ENCODE data around the gene H2AZ2. TPM values are rescaled to one million over a fixed set of nuclear protein-coding genes. Genes with fewer than 3 reads are reported as not detected.
"Not testable (repeated sequence)": the region's sequence is repeated elsewhere in the genome, so short reads cannot be mapped to it uniquely, and the experiment has no call there.

The H2AZ2 gene
- total and polyA plus RNA-seq, 2 donors (not counting 1 experiment from before 2014, with no cell fraction given) = 55.3 to 129 TPM

DNA sequence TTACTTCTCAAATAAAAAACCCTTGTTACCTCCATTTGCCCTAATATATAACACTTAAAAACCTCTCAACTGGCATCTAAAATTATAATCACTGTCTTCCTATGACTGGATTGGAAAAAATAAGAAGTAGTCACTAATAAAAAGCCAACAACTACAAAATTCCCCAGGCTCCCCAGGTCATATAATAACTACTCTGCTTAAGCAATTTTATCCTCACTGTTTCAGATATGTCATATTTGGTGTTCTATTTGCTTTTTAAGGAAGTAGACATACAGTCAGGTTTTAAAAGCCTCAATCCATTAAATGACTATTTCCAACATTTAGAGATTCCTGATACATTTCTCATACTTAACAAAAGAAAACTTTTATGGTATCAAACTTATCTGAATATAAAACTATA, 2.4 kb downstream of the H2AZ2 start:
- Mint-ChIP-seq H3K9me3 (ENCODE audit: insufficient read depth) (no peaks in the 10 kb centered on the region), H3K27me3 (no peaks in the 10 kb centered on the region), H3K27ac (no peak overlapping the region), H3K4me1 (peaks cover 35% of the 10 kb centered on the region), H3K4me3 (peak overlapping the region; percentile 20)
- Histone ChIP-seq H3K27ac (ENCODE audit: low read length in 2 of 2) (peak overlapping the region in 1 of 2 donors; percentile 94), H3K79me2 (ENCODE audit: control insufficient read depth, insufficient read depth, low read length) (peaks cover 59% of the 10 kb centered on the region), H3K27me3 (replicated peaks in 1 of 4; ENCODE audit: control extremely low read depth in 1 of 4, control insufficient read depth in 3 of 4, insufficient read depth in 4 of 4, low read length in 3 of 4) (no peaks in the 10 kb centered on the region), H3K4me2 (replicated peaks; ENCODE audit: low read depth, low read length, poor library complexity, severe bottlenecking) (peak overlapping the region; percentile 69), H4K20me1 (ENCODE audit: control insufficient read depth, insufficient read depth, low read length, poor library complexity, severe bottlenecking) (peaks cover 37% of the 10 kb centered on the region), H3K36me3 (replicated peaks in 1 of 2; ENCODE audit: control extremely low read depth in 1 of 2, control insufficient read depth in 1 of 2, extremely low read depth in 1 of 2, insufficient read depth in 2 of 2, low read length in 1 of 2) (peaks cover 0 to 19% of the 10 kb centered on the region in 2 experiments), H3K4me3 (ENCODE audit: control extremely low read depth in 1 of 5, extremely low read depth in 1 of 5, insufficient read depth in 1 of 5, low read depth in 2 of 5, low read length in 4 of 5) (no peak overlapping the region), H3K9ac (ENCODE audit: low read length) (peak overlapping the region; percentile 73), H3K4me1 (ENCODE audit: control insufficient read depth in 2 of 2, insufficient read depth in 2 of 2, low read length in 2 of 2) (peaks cover 16 to 24% of the 10 kb centered on the region in 2 donors), H3K9me3 (ENCODE audit: control extremely low read depth in 1 of 3, control insufficient read depth in 2 of 3, insufficient read depth in 1 of 3, low read length in 2 of 3) (no peaks in the 10 kb centered on the region), H2AFZ (ENCODE audit: insufficient read depth, low read depth, low read length, poor library complexity, severe bottlenecking) (no peak overlapping the region)
- ChIA-PET CTCF (interaction anchor here (0.7 to 7.0 kb wide), 8 partner anchors 11 to 292 kb away, joined by 3 to 54 read pairs (median 14); no protein-coding TSS in a partner anchor), POLR2A (interaction anchor here (0.9 kb wide), 1 partner anchor 16 kb away, joined by 3 read pairs; no protein-coding TSS in a partner anchor)
- intact Hi-C loops (cut with micrococcal nuclease) = loop anchor here (5.0 kb wide), 4 partner anchors 142 to 603 kb away; partner anchors contain the start of gene CCM2
- TF ChIP-seq EZH2 (IDR thresholded peaks at IDR 0.05; ENCODE audit: borderline replicate concordance, insufficient read depth, low read depth, low read length, poor library complexity, severe bottlenecking) = no peak
- TF ChIP-seq, protein P1, sequence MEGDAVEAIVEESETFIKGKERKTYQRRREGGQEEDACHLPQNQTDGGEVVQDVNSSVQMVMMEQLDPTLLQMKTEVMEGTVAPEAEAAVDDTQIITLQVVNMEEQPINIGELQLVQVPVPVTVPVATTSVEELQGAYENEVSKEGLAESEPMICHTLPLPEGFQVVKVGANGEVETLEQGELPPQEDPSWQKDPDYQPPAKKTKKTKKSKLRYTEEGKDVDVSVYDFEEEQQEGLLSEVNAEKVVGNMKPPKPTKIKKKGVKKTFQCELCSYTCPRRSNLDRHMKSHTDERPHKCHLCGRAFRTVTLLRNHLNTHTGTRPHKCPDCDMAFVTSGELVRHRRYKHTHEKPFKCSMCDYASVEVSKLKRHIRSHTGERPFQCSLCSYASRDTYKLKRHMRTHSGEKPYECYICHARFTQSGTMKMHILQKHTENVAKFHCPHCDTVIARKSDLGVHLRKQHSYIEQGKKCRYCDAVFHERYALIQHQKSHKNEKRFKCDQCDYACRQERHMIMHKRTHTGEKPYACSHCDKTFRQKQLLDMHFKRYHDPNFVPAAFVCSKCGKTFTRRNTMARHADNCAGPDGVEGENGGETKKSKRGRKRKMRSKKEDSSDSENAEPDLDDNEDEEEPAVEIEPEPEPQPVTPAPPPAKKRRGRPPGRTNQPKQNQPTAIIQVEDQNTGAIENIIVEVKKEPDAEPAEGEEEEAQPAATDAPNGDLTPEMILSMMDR (IDR thresholded peaks at IDR 0.05) = no peak
- DNase-seq (peak; percentile 22), ATAC-seq (ENCODE audit: low read depth) (no peak)

GRCh38 chr7:44843440-44843839, 4.4 kb downstream of the H2AZ2 start:
- H3K27ac ChIP-seq (ENCODE audit: low read length in 2 of 2); intact Hi-C loops (cut with micrococcal nuclease); H3K4me3 Mint-ChIP-seq; H3K9me3 Mint-ChIP-seq (ENCODE audit: insufficient read depth); ATAC-seq (ENCODE audit: low read depth); H3K27me3 Mint-ChIP-seq; H3K9me3 ChIP-seq (ENCODE audit: control extremely low read depth in 1 of 3, control insufficient read depth in 2 of 3, insufficient read depth in 1 of 3, low read length in 2 of 3); H3K9ac ChIP-seq (ENCODE audit: low read length); H3K4me2 ChIP-seq (replicated peaks; ENCODE audit: low read depth, low read length, poor library complexity, severe bottlenecking); DNase-seq; H3K4me3 ChIP-seq (ENCODE audit: control extremely low read depth in 1 of 5, extremely low read depth in 1 of 5, insufficient read depth in 1 of 5, low read depth in 2 of 5, low read length in 4 of 5); H3K27me3 ChIP-seq (replicated peaks in 1 of 4; ENCODE audit: control extremely low read depth in 1 of 4, control insufficient read depth in 3 of 4, insufficient read depth in 4 of 4, low read length in 3 of 4); H3K27ac Mint-ChIP-seq; H2AFZ ChIP-seq (ENCODE audit: insufficient read depth, low read depth, low read length, poor library complexity, severe bottlenecking): not testable (repeated sequence)
- peaks cover 8 to 21% of the 10 kb centered on the region in 2 donors for H3K4me1 ChIP-seq (ENCODE audit: control insufficient read depth in 2 of 2, insufficient read depth in 2 of 2, low read length in 2 of 2)
- peaks cover 35% of the 10 kb centered on the region for H3K4me1 Mint-ChIP-seq
- H3K36me3 ChIP-seq (replicated peaks in 1 of 2; ENCODE audit: control extremely low read depth in 1 of 2, control insufficient read depth in 1 of 2, extremely low read depth in 1 of 2, insufficient read depth in 2 of 2, low read length in 1 of 2) = peaks cover 0 to 33% of the 10 kb centered on the region in 2 experiments
- H3K79me2 ChIP-seq (ENCODE audit: control insufficient read depth, insufficient read depth, low read length) = peaks cover 78% of the 10 kb centered on the region
- WGBS (ENCODE audit: insufficient coverage) = 90% methylated on average over 2 of the region's 5 CpGs
- ChIA-PET CTCF (interaction anchor here (0.6 to 7.0 kb wide), 6 partner anchors 14 to 294 kb away, joined by 3 to 54 read pairs (median 4); no protein-coding TSS in a partner anchor), POLR2A (interaction anchor here (0.6 kb wide), 1 partner anchor 255 kb away, joined by 5 read pairs; no protein-coding TSS in a partner anchor)
- H4K20me1 ChIP-seq (ENCODE audit: control insufficient read depth, insufficient read depth, low read length, poor library complexity, severe bottlenecking) = peaks cover 45% of the 10 kb centered on the region

DNA sequence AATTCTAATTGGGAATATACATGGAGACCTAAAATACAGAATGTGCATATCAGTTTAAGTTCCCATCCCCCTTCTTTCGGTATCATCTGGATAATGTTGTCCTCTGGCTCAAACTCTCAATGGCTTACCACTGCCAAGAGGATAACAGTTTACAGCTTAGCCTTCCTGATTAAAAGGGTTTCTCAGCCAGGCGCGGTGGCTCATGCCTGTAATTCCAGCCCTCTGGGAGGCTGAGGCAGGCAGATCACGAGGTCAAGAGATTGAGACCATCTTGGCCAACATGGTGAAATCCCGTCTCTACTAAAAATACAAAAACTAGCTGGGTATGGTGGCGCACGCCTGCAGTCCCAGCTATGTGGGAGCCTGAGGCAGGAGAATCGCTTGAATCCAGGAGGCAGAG, 5.2 kb downstream of the H2AZ2 start:
- H3K9ac ChIP-seq (ENCODE audit: low read length); H3K4me3 ChIP-seq (ENCODE audit: control extremely low read depth in 1 of 5, extremely low read depth in 1 of 5, insufficient read depth in 1 of 5, low read depth in 2 of 5, low read length in 4 of 5); intact Hi-C loops (cut with micrococcal nuclease); H3K27me3 Mint-ChIP-seq; H3K27ac ChIP-seq (ENCODE audit: low read length in 2 of 2); H3K4me2 ChIP-seq (replicated peaks; ENCODE audit: low read depth, low read length, poor library complexity, severe bottlenecking); H2AFZ ChIP-seq (ENCODE audit: insufficient read depth, low read depth, low read length, poor library complexity, severe bottlenecking); H3K9me3 ChIP-seq (ENCODE audit: control extremely low read depth in 1 of 3, control insufficient read depth in 2 of 3, insufficient read depth in 1 of 3, low read length in 2 of 3); H3K9me3 Mint-ChIP-seq (ENCODE audit: insufficient read depth); POLR2A ChIA-PET; H3K27me3 ChIP-seq (replicated peaks in 1 of 4; ENCODE audit: control extremely low read depth in 1 of 4, control insufficient read depth in 3 of 4, insufficient read depth in 4 of 4, low read length in 3 of 4); H3K27ac Mint-ChIP-seq; ATAC-seq (ENCODE audit: low read depth); H3K4me3 Mint-ChIP-seq; DNase-seq: not testable (repeated sequence)
- WGBS (ENCODE audit: insufficient coverage) = 91% methylated on average over 3 of the region's 8 CpGs
- H4K20me1 ChIP-seq (ENCODE audit: control insufficient read depth, insufficient read depth, low read length, poor library complexity, severe bottlenecking) = peaks cover 47% of the 10 kb centered on the region
- peaks cover 8 to 21% of the 10 kb centered on the region in 2 donors for H3K4me1 ChIP-seq (ENCODE audit: control insufficient read depth in 2 of 2, insufficient read depth in 2 of 2, low read length in 2 of 2)
- H3K79me2 ChIP-seq (ENCODE audit: control insufficient read depth, insufficient read depth, low read length) = peaks cover 84% of the 10 kb centered on the region
- H3K4me1 Mint-ChIP-seq = peaks cover 32% of the 10 kb centered on the region
- peaks cover 0 to 36% of the 10 kb centered on the region in 2 experiments for H3K36me3 ChIP-seq (replicated peaks in 1 of 2; ENCODE audit: control extremely low read depth in 1 of 2, control insufficient read depth in 1 of 2, extremely low read depth in 1 of 2, insufficient read depth in 2 of 2, low read length in 1 of 2)
- CTCF ChIA-PET = interaction anchor here (0.6 to 1.5 kb wide), 4 partner anchors 14 to 256 kb away, joined by 3 to 4 read pairs (median 3); no protein-coding TSS in a partner anchor

Measured in B cell (primary cell).